ENCODE data around the gene PYCR2. TPM values are rescaled to one million over a fixed set of nuclear protein-coding genes. Genes with fewer than 3 reads are reported as not detected.

The PYCR2 gene
- polyA plus RNA-seq, 1 donor from 2014 or later: 51.5 TPM

GRCh38 chr1:225882694-225883615, 41.1 kb downstream of the PYCR2 start:
- Histone ChIP-seq H4K20me1 (ENCODE audit: insufficient read depth) (no peaks in the 10 kb centered on the region), H3K27me3 (ENCODE audit: insufficient read depth, low read depth, low read length) (peaks cover 37% of the 10 kb centered on the region), H3K27ac (ENCODE audit: low read length) (no peak overlapping the region), H3F3A (ENCODE audit: insufficient read depth, low read length, poor library complexity, severe bottlenecking) (no peaks in the 10 kb centered on the region), H3K4me3 (ENCODE audit: low read length) (peak overlapping the region; percentile 61), H3K36me3 (ENCODE audit: insufficient read depth, low read length) (no peaks in the 10 kb centered on the region), H3K4me2 (ENCODE audit: low read length) (no peak overlapping the region), H3K9ac (ENCODE audit: low read length) (no peak overlapping the region), H3K9me3 (ENCODE audit: low read length) (no peaks in the 10 kb centered on the region), H2AFZ (ENCODE audit: low read depth, low read length) (no peak overlapping the region), H3K9me2 (ENCODE audit: insufficient read depth, low read length) (no peaks in the 10 kb centered on the region), H3K79me2 (replicated peaks; ENCODE audit: insufficient read depth, low read length) (no peaks in the 10 kb centered on the region)
- TF ChIP-seq TAF1 (IDR thresholded peaks at IDR 0.05; ENCODE audit: low read depth) (no peak), MXI1 (conservative IDR thresholded peaks at IDR 0.05; ENCODE audit: poor library complexity, severe bottlenecking) (no peak), CTCF (IDR thresholded peaks at IDR 0.05; ENCODE audit: poor library complexity, severe bottlenecking) (no peak), POLR2AphosphoS5 (IDR thresholded peaks at IDR 0.05) (no peak), REST (IDR thresholded peaks at IDR 0.05; ENCODE audit: borderline replicate concordance) (no peak), EZH2 (IDR thresholded peaks at IDR 0.05; ENCODE audit: borderline replicate concordance, insufficient read depth, low read length, poor library complexity, severe bottlenecking) (peak; percentile 10), SMC3 (conservative IDR thresholded peaks at IDR 0.05; ENCODE audit: poor library complexity) (no peak), RAD21 (conservative IDR thresholded peaks at IDR 0.05) (no peak)

GRCh38 chr1:225881959-225882693, 41.9 kb downstream of the PYCR2 start, which contains the start of gene TMEM63A:
TSS of gene TMEM63A (minus strand) at chr1:225882380. CDS start at chr1:225877580, 4,800 bp downstream.
- H3K79me2 ChIP-seq (replicated peaks; ENCODE audit: insufficient read depth, low read length): no peaks in the 10 kb centered on the region
- no peak within 1 kb of the TSS for H3K27ac ChIP-seq (ENCODE audit: low read length)
- H3K9me2 ChIP-seq (ENCODE audit: insufficient read depth, low read length): no peaks in the 10 kb centered on the region
- H3K9me3 ChIP-seq (ENCODE audit: low read length): no peaks in the 10 kb centered on the region
- TF ChIP-seq RAD21 (conservative IDR thresholded peaks at IDR 0.05) (no peak), REST (IDR thresholded peaks at IDR 0.05; ENCODE audit: borderline replicate concordance) (no peak), TAF1 (IDR thresholded peaks at IDR 0.05; ENCODE audit: low read depth) (no peak), MXI1 (conservative IDR thresholded peaks at IDR 0.05; ENCODE audit: poor library complexity, severe bottlenecking) (no peak), POLR2AphosphoS5 (IDR thresholded peaks at IDR 0.05) (no peak), EZH2 (IDR thresholded peaks at IDR 0.05; ENCODE audit: borderline replicate concordance, insufficient read depth, low read length, poor library complexity, severe bottlenecking) (no peak), EP300 (conservative IDR thresholded peaks at IDR 0.05; ENCODE audit: poor library complexity, severe bottlenecking) (no peak), SMC3 (conservative IDR thresholded peaks at IDR 0.05; ENCODE audit: poor library complexity) (no peak)
- H3K27me3 ChIP-seq (ENCODE audit: insufficient read depth, low read depth, low read length): peaks cover 37% of the 10 kb centered on the region
- no peaks in the 10 kb centered on the region for H3K36me3 ChIP-seq (ENCODE audit: insufficient read depth, low read length)
- H4K20me1 ChIP-seq (ENCODE audit: insufficient read depth): no peaks in the 10 kb centered on the region
- no peak within 1 kb of the TSS for H2AFZ ChIP-seq (ENCODE audit: low read depth, low read length)
- peak within 1 kb of the TSS; percentile 61 for H3K4me3 ChIP-seq (ENCODE audit: low read length)
- no peak within 1 kb of the TSS for H3K9ac ChIP-seq (ENCODE audit: low read length)
- no peak within 1 kb of the TSS for H3K4me2 ChIP-seq (ENCODE audit: low read length)
- H3F3A ChIP-seq (ENCODE audit: insufficient read depth, low read length, poor library complexity, severe bottlenecking): no peaks in the 10 kb centered on the region

All from neural cell (in vitro differentiated cells).